H1 (cell line): Measurements from ENCODE around the gene ST6GALNAC3. TPM values are rescaled to one million over a fixed set of nuclear protein-coding genes. Genes with fewer than 3 reads are reported as not detected.

Source experiments
- CHD7 ChIP-seq: fragments of 300-600 bp; sonication (generic); IDR thresholded peaks from 2 replicates; pipeline ENCODE4 v1.7.1; 2012; ENCODE audit warnings: low read length, moderate library complexity, mild to moderate bottlenecking, inconsistent platforms; ENCODE audit not compliant: insufficient replicate concordance
- SP4 ChIP-seq: IDR thresholded peaks from 2 replicates; pipeline ENCODE4 v1.6.1; 2012; ENCODE audit warnings: low read length, inconsistent platforms
- polyA plus RNA-seq, 7 experiments: library from polyadenylated mRNA; depleted of rRNA in 3 of 7; stranded (reverse) in 5 of 7; unstranded in 2 of 7; fragments of >200 nt in 5 of 7; fragments of 200-250 nt in 2 of 7; gene quantifications; 1 replicate in 5 of 7; 2 replicates in 1 of 7; 4 replicates in 1 of 7; pipeline versions ENCODE4 v1.2.1 to v1.2.3, GENCODE V29; 2011 to 2013; ENCODE audit warnings: missing spikeins in 2 of 7, mixed read lengths in 2 of 7
- total RNA-seq: library from RNA; stranded (reverse); fragmentation: NEBNext Ultra II Directional; extraction: Animal tissue kit (Norgen Biotek cat#: 25700); gene quantifications from 2 replicates; pipeline ENCODE4 v1.2.1, GENCODE V29; 2021

ST6GALNAC3 gene
- total and polyA plus RNA-seq, 2 of the 8 experiments (the other 6 are each of a cell fraction or from before 2014, with no cell fraction given) = 4.9 to 19.0 TPM

- TF ChIP-seq CHD7 = no peak
- no peak for TF ChIP-seq SP4
Observed at GRCh38 chr1:76299036-76299435, 224.5 kb downstream of the ST6GALNAC3 start (continued).
